Measurements from ENCODE around the gene PAQR3. TPM values are rescaled to one million over a fixed set of nuclear protein-coding genes. Genes with fewer than 3 reads are reported as not detected.

PAQR3 gene, protein sequence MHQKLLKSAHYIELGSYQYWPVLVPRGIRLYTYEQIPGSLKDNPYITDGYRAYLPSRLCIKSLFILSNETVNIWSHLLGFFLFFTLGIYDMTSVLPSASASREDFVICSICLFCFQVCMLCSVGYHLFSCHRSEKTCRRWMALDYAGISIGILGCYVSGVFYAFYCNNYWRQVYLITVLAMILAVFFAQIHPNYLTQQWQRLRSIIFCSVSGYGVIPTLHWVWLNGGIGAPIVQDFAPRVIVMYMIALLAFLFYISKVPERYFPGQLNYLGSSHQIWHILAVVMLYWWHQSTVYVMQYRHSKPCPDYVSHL
- 1 to 10 TPM; 2.1 to 4.0 TPM for polyA plus RNA-seq

DNA sequence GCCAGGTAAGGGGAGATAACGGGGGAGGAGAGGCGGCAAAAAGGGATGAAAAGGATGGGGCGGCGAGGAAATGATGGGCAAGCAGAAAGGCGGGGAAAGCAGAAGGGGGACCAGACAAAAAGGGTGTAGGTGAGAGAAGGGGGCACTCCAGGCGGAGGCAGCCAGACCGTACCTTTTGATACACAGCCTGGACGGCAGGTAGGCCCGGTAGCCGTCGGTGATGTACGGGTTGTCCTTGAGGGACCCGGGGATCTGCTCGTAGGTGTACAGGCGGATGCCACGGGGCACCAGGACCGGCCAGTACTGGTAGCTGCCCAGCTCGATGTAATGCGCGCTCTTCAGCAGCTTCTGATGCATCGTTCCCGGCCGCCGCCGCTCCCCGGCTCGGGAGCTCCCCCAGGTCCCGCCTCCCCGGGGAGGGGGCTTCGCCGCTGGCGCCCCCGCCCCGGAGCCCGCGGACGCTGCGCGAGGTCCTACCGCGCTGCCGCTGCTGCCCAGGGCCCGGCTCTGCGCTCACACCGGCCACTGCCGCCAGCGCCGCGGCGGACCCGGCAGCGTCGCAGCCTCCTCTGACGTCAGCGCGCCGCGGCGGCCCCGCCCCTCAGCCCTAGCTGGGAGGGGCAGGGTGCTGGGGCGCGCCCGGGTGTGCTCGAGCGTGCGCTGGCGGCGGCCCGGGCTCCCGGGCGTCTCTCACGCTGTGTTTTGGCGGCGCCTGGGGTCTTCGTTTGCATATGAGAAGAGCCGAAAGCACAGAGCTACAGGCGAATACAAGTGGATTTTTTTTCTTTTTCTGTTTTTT is at the start of gene PAQR3:
PAQR3 (minus strand) TSS at position 571 of the 799 bp plus-strand sequence; CDS start at position 357, 214 bp downstream.
- no peaks in the 10 kb centered on the region for H3K27me3 ChIP-seq (ENCODE audit: control insufficient read depth in 1 of 2, insufficient read depth in 2 of 2, low read length in 2 of 2)
- WGBS, 2 donors: 1% methylated on average over 72 to 77 of the region's 77 CpGs
- H3K9me3 ChIP-seq (ENCODE audit: control insufficient read depth in 2 of 2, insufficient read depth in 1 of 2, low read depth in 1 of 2, low read length in 1 of 2): no peaks in the 10 kb centered on the region
- H3K36me3 ChIP-seq (ENCODE audit: control insufficient read depth in 2 of 2, insufficient read depth in 2 of 2, low read length in 1 of 2): no peaks in the 10 kb centered on the region
- H3K4me3 ChIP-seq (ENCODE audit: low read depth in 1 of 2, low read length in 2 of 2): peak within 1 kb of the TSS; percentile 80 to 86
- H3K4me1 ChIP-seq (ENCODE audit: control insufficient read depth in 2 of 2, insufficient read depth in 2 of 2, low read length in 1 of 2): peaks cover 0 to 4% of the 10 kb centered on the region in 2 donors
- H3K27ac ChIP-seq (ENCODE audit: low read depth in 2 of 2, low read length in 1 of 2): peak within 1 kb of the TSS; percentile 58 to 86

DNA sequence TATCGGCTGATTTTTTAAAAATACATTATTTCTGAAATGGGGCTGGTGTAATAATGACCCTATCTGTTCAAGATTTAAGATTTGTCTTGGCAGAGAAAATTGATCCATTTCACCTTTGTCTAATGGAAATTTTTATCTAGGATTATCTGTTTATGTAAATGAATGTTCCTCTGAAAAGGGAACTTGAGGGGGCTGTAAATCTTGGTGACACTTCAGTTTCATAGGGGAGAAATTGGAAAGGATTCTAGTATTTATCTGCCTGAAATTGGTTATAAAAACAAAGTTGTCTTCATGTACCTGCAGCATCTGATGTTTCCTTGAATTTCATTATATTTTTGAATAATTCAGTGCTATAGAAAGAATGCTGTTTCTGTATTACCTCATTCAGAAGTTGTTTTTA is 48.4 kb upstream of the PAQR3 start:
- Histone ChIP-seq H3K36me3 (ENCODE audit: control insufficient read depth in 2 of 2, insufficient read depth in 2 of 2, low read length in 1 of 2) (no peaks in the 10 kb centered on the region), H3K27ac (ENCODE audit: low read depth in 2 of 2, low read length in 1 of 2) (no peak overlapping the region), H3K27me3 (ENCODE audit: control insufficient read depth in 1 of 2, insufficient read depth in 2 of 2, low read length in 2 of 2) (no peaks in the 10 kb centered on the region), H3K4me1 (ENCODE audit: control insufficient read depth in 2 of 2, insufficient read depth in 2 of 2, low read length in 1 of 2) (no peaks in the 10 kb centered on the region), H3K4me3 (ENCODE audit: low read depth in 1 of 2, low read length in 2 of 2) (no peak overlapping the region), H3K9me3 (ENCODE audit: control insufficient read depth in 2 of 2, insufficient read depth in 1 of 2, low read depth in 1 of 2, low read length in 1 of 2) (peaks cover 0 to 2% of the 10 kb centered on the region in 2 donors)
- 92 to 93% methylated on average over 1 of the region's 1 CpG for WGBS, 2 donors

DNA sequence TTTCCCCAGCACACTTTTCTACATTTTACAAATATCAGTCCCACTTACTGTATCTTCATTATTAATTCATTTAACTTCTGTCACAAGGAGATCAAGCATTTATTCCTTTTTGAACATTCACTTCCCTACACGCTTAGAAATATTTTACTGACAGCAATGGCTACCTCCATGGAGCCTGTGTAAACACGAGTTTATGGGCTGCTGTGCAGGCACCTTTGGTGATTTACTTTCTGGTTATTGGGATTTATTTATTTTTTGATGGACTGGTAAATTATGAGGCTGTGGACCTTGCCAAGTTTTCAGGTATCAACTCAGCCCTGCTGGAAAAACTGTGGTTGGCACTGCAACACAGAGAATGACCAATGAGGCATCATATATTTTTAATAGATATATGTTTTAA is 45.4 kb upstream of the PAQR3 start:
- Histone ChIP-seq H3K36me3 (ENCODE audit: control insufficient read depth in 2 of 2, insufficient read depth in 2 of 2, low read length in 1 of 2) (no peaks in the 10 kb centered on the region), H3K4me3 (ENCODE audit: low read depth in 1 of 2, low read length in 2 of 2) (no peak overlapping the region), H3K27me3 (ENCODE audit: control insufficient read depth in 1 of 2, insufficient read depth in 2 of 2, low read length in 2 of 2) (no peaks in the 10 kb centered on the region), H3K9me3 (ENCODE audit: control insufficient read depth in 2 of 2, insufficient read depth in 1 of 2, low read depth in 1 of 2, low read length in 1 of 2) (no peaks in the 10 kb centered on the region), H3K27ac (ENCODE audit: low read depth in 2 of 2, low read length in 1 of 2) (no peak overlapping the region), H3K4me1 (ENCODE audit: control insufficient read depth in 2 of 2, insufficient read depth in 2 of 2, low read length in 1 of 2) (no peaks in the 10 kb centered on the region)
- WGBS, 2 donors: 47 to 58% methylated on average over 2 of the region's 2 CpGs

DNA sequence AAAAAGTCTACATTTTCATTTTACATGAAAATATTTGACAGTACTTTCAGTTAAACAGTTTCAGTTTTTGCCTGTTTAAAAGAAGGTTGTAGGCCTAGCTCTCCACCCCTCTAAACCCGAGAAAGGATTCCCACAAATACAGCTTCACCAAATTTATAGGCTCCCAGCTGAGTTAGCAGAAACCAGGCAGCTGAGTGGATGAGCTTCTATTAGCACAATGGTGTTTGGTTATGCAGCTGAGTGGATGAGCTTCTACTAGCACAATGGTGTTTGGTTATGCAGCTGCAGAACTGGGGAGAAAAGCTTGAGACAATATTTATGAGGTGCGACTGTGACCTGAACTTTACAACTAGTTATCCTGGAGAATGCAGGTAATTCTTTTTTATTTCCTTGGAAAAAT is 36.6 kb upstream of the PAQR3 start:
- Histone ChIP-seq H3K36me3 (ENCODE audit: control insufficient read depth in 2 of 2, insufficient read depth in 2 of 2, low read length in 1 of 2) (no peaks in the 10 kb centered on the region), H3K9me3 (ENCODE audit: control insufficient read depth in 2 of 2, insufficient read depth in 1 of 2, low read depth in 1 of 2, low read length in 1 of 2) (no peaks in the 10 kb centered on the region), H3K4me3 (ENCODE audit: low read depth in 1 of 2, low read length in 2 of 2) (no peak overlapping the region), H3K4me1 (ENCODE audit: control insufficient read depth in 2 of 2, insufficient read depth in 2 of 2, low read length in 1 of 2) (no peaks in the 10 kb centered on the region), H3K27me3 (ENCODE audit: control insufficient read depth in 1 of 2, insufficient read depth in 2 of 2, low read length in 2 of 2) (no peaks in the 10 kb centered on the region), H3K27ac (ENCODE audit: low read depth in 2 of 2, low read length in 1 of 2) (no peak overlapping the region)
- 79 to 84% methylated on average over 2 of the region's 2 CpGs for WGBS, 2 donors

DNA sequence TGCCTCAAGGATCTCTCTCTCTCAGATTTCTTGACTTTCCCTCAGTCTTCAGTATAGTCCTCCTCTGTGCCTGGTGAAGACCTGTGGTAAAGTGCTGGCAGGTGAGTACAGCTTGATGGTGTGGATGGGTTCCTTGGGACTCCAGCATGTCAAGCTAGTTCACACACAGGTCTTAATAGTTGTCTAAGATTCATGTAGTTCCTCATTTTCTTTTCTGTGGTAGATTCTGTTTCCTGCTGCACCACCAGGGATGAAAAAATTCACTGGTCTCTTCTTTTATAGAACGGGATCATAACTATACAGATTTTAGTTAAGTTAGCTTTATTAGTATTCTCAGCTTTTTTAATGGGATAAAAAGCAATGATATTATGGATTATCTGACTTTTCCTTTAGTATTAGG is 32.5 kb upstream of the PAQR3 start:
- no peak overlapping the region for H3K4me3 ChIP-seq (ENCODE audit: low read depth in 1 of 2, low read length in 2 of 2)
- 76% methylated on average over 1 of the region's 1 CpG for whole genome bisulfite sequencing, 2 donors
- no peaks in the 10 kb centered on the region for H3K36me3 ChIP-seq (ENCODE audit: control insufficient read depth in 2 of 2, insufficient read depth in 2 of 2, low read length in 1 of 2)
- no peaks in the 10 kb centered on the region for H3K27me3 ChIP-seq (ENCODE audit: control insufficient read depth in 1 of 2, insufficient read depth in 2 of 2, low read length in 2 of 2)
- H3K4me1 ChIP-seq (ENCODE audit: control insufficient read depth in 2 of 2, insufficient read depth in 2 of 2, low read length in 1 of 2): no peaks in the 10 kb centered on the region
- peak overlapping the region in 1 of 2 donors; percentile 30 for H3K27ac ChIP-seq (ENCODE audit: low read depth in 2 of 2, low read length in 1 of 2)
- no peaks in the 10 kb centered on the region for H3K9me3 ChIP-seq (ENCODE audit: control insufficient read depth in 2 of 2, insufficient read depth in 1 of 2, low read depth in 1 of 2, low read length in 1 of 2)

DNA sequence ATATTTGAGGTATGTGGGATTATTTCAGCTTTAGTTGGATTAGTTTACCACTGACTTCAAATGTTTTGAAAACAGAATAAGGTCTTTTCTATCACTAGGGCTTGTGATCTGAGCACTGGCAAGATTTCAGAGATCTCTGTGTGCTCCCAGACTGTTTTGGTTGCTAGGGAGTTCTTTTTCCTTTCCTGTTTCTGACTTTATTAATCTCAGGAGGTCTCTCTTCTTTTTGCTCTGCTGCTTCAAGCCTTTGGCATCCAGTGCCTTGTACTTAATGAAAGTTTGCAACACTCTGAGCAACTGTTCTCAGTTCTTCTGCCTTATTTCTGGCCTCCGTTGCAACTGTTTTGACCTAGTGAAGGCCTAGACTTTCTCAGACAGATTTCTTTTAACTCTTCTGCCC is 32.1 kb upstream of the PAQR3 start:
- Histone ChIP-seq H3K9me3 (ENCODE audit: control insufficient read depth in 2 of 2, insufficient read depth in 1 of 2, low read depth in 1 of 2, low read length in 1 of 2) (no peaks in the 10 kb centered on the region), H3K4me1 (ENCODE audit: control insufficient read depth in 2 of 2, insufficient read depth in 2 of 2, low read length in 1 of 2) (no peaks in the 10 kb centered on the region), H3K27ac (ENCODE audit: low read depth in 2 of 2, low read length in 1 of 2) (no peak overlapping the region), H3K27me3 (ENCODE audit: control insufficient read depth in 1 of 2, insufficient read depth in 2 of 2, low read length in 2 of 2) (no peaks in the 10 kb centered on the region), H3K36me3 (ENCODE audit: control insufficient read depth in 2 of 2, insufficient read depth in 2 of 2, low read length in 1 of 2) (no peaks in the 10 kb centered on the region), H3K4me3 (ENCODE audit: low read depth in 1 of 2, low read length in 2 of 2) (no peak overlapping the region)
- WGBS, 2 donors: 43 to 79% methylated on average over 1 of the region's 1 CpG

DNA sequence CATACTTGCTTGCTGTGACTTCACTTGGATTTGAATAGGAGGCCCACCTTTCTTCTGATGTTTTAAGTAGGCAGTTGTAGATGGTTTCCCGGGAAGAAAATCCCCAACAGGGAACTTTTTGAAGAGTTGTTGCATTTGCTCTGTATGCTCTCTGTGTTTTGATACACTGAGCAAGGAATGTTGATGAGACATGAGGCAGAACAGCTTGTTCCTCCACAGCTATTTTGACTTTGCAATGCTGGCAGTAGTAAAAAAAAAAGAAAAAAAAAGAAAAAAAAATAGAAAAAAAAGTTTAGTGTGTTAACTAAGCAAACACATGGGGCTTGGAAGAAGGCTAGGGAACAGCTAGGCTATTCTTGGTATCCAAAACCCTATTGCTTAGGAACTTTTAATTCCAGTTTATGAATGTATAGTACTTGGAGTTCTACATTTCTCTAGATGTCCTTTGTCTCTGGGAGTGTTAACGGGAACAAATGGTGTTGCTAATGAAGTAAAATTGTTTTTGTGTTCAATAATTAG is 23.4 kb upstream of the PAQR3 start:
- H3K9me3 ChIP-seq (ENCODE audit: control insufficient read depth in 2 of 2, insufficient read depth in 1 of 2, low read depth in 1 of 2, low read length in 1 of 2): no peaks in the 10 kb centered on the region
- no peak overlapping the region for H3K4me3 ChIP-seq (ENCODE audit: low read depth in 1 of 2, low read length in 2 of 2)
- WGBS, 2 donors: 73 to 84% methylated on average over 2 of the region's 2 CpGs
- no peaks in the 10 kb centered on the region for H3K36me3 ChIP-seq (ENCODE audit: control insufficient read depth in 2 of 2, insufficient read depth in 2 of 2, low read length in 1 of 2)
- H3K27ac ChIP-seq (ENCODE audit: low read depth in 2 of 2, low read length in 1 of 2): no peak overlapping the region
- H3K27me3 ChIP-seq (ENCODE audit: control insufficient read depth in 1 of 2, insufficient read depth in 2 of 2, low read length in 2 of 2): no peaks in the 10 kb centered on the region
- H3K4me1 ChIP-seq (ENCODE audit: control insufficient read depth in 2 of 2, insufficient read depth in 2 of 2, low read length in 1 of 2): no peaks in the 10 kb centered on the region

DNA sequence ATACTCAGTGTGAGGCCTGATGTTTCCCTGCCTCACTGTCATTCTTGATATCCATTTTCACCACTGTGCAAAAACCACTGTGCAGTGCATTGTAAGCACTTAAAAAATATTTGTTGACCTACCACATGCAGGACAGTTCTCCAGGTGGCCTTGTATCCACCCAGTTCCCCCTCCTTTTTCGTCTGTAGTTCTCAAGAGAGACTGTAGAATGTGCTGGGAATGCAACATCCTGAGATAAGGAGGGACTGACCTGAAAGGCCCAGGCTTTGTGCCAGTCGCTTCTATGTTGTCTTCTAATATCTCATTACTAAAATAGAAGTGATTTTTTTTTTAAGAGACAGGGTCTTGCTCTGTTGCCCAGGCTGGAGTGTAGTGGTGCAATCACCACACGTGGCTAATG is 21.7 kb upstream of the PAQR3 start:
- Histone ChIP-seq H3K4me1 (ENCODE audit: control insufficient read depth in 2 of 2, insufficient read depth in 2 of 2, low read length in 1 of 2) (no peaks in the 10 kb centered on the region), H3K27me3 (ENCODE audit: control insufficient read depth in 1 of 2, insufficient read depth in 2 of 2, low read length in 2 of 2) (no peaks in the 10 kb centered on the region), H3K27ac (ENCODE audit: low read depth in 2 of 2, low read length in 1 of 2) (no peak overlapping the region), H3K4me3 (ENCODE audit: low read depth in 1 of 2, low read length in 2 of 2) (no peak overlapping the region), H3K9me3 (ENCODE audit: control insufficient read depth in 2 of 2, insufficient read depth in 1 of 2, low read depth in 1 of 2, low read length in 1 of 2) (no peaks in the 10 kb centered on the region), H3K36me3 (ENCODE audit: control insufficient read depth in 2 of 2, insufficient read depth in 2 of 2, low read length in 1 of 2) (no peaks in the 10 kb centered on the region)
- 72 to 80% methylated on average over 3 of the region's 3 CpGs for WGBS, 2 donors

DNA sequence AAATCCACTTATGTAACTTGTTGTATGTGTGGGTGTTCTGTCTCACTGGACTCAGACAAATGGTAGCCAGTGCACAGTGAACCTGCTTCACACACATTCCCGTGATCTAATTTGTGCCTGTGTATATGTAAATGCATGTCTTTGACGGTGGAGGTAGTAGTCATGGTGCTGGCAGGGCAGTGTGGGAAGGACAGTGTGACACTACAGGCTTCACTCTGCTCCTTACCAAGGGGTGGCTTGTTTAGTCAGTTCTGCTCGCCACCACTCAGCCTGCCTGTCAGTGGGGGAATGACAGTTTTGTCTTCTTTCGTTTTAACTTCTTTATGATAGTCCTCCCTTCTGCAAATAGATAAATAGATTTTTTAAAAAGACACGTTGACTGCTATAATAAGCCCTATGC is 17.7 kb upstream of the PAQR3 start:
- H3K4me1 ChIP-seq (ENCODE audit: control insufficient read depth in 2 of 2, insufficient read depth in 2 of 2, low read length in 1 of 2): no peaks in the 10 kb centered on the region
- no peak overlapping the region for H3K4me3 ChIP-seq (ENCODE audit: low read depth in 1 of 2, low read length in 2 of 2)
- no peak overlapping the region for H3K27ac ChIP-seq (ENCODE audit: low read depth in 2 of 2, low read length in 1 of 2)
- 88 to 94% methylated on average over 5 of the region's 5 CpGs for WGBS, 2 donors
- H3K36me3 ChIP-seq (ENCODE audit: control insufficient read depth in 2 of 2, insufficient read depth in 2 of 2, low read length in 1 of 2): no peaks in the 10 kb centered on the region
- H3K27me3 ChIP-seq (ENCODE audit: control insufficient read depth in 1 of 2, insufficient read depth in 2 of 2, low read length in 2 of 2): no peaks in the 10 kb centered on the region
- H3K9me3 ChIP-seq (ENCODE audit: control insufficient read depth in 2 of 2, insufficient read depth in 1 of 2, low read depth in 1 of 2, low read length in 1 of 2): no peaks in the 10 kb centered on the region

All from esophagus (tissue), 2 donors.